HUES6 (cell line): ENCODE data around the gene MUC5B.

ENCODE experiments used
- H3K27ac ChIP-seq: 2 replicates; pipeline ENCODE4 v1.7.0; 2013; ENCODE audit warnings: low read depth, mild to moderate bottlenecking, low read length, inconsistent platforms
- H3K27me3 ChIP-seq: 2 replicates; pipeline ENCODE4 v1.6.1; 2013; ENCODE audit warnings: low read length; ENCODE audit not compliant: control insufficient read depth, insufficient read depth
- H3K36me3 ChIP-seq: 2 replicates; pipeline ENCODE4 v1.6.1; 2013; ENCODE audit warnings: low read length; ENCODE audit not compliant: control insufficient read depth, insufficient read depth
- H3K4me1 ChIP-seq: 2 replicates; pipeline ENCODE4 v1.6.1; 2013; ENCODE audit warnings: low read length; ENCODE audit not compliant: control insufficient read depth, insufficient read depth
- H3K4me3 ChIP-seq: 2 replicates; pipeline ENCODE4 v1.5.1; 2013; ENCODE audit warnings: low read depth, low read length
- H3K9ac ChIP-seq: one replicate; pipeline ENCODE4 v1.6.1; 2013; ENCODE audit warnings: mild to moderate bottlenecking, low read length
- H3K9me3 ChIP-seq: 2 replicates; pipeline ENCODE4 v1.6.1; 2013; ENCODE audit warnings: low read depth, low read length; ENCODE audit not compliant: control insufficient read depth, insufficient read depth

MUC5B gene

DNA sequence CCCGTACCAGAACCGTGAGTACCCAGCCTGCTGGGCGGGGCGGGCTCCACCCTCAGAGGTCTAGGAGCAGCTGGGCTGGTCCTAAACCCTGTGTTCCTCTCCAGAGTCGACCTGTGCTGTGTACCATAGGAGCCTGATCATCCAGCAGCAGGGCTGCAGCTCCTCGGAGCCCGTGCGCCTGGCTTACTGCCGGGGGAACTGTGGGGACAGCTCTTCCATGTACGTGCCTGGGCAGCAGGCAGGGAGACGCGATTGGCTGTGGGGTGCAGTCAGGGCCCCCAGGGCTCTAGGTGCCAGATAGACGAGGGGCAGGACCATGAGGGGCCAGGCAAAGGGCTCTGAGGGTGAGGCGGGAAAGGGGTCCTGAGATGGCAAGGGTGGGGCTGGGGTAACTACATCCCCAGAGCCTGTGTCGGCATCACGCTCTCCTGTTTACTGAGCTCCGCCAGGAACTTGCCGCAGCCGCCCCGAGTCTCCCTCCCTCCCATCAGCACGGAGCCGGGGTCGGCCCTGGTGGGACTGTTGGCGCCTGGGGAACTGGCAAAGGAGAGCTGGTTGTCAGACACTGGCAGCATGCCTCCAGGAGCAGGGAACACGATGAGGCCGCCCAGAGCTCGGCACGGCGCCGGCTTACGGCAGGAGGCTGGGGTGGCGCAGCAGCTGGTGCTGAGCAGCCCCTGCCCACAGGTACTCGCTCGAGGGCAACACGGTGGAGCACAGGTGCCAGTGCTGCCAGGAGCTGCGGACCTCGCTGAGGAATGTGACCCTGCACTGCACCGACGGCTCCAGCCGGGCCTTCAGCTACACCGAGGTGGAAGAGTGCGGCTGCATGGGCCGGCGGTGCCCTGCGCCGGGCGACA lies 22.9 kb upstream of the MUC5B start:
- H3K9ac ChIP-seq, result no peak overlapping the region
- H3K27ac ChIP-seq, result no peak overlapping the region
- H3K36me3 ChIP-seq, result no peaks in the 10 kb centered on the region

DNA sequence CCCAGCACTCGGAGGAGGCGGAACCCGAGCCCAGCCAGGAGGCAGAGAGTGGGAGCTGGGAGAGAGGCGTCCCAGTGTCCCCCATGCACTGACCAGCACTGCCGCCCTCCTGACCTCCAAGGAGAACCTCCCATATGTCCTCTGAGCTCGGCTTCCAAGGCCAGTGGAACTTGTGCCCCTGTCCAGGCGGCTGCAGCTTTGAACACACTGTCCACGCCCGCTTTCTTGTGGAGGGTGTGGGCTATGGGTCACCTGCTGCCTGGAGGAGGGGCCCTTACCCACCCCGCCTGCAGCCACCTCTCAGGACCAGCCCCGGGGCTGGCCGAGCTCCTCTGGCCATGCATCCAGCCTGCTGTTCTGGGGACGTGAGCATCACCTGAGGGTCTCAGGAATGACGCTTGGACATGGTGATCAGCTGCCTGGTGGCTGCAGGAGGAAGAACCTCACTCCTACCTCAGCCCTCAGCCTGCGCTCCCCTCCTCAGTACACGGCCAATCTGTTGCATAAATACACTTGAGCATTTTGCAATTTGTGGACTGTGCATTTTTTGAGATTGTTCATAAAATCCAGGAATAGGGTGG lies 22.2 kb upstream of the MUC5B start:
- no peaks in the 10 kb centered on the region for H3K36me3 ChIP-seq
- no peak overlapping the region for H3K9ac ChIP-seq
- no peaks in the 10 kb centered on the region; the same call in 1 of the 2 replicates for H3K4me1 ChIP-seq
- no peak overlapping the region for H3K27ac ChIP-seq
- H3K4me3 ChIP-seq, result no peak overlapping the region
- H3K27me3 ChIP-seq, result no peaks in the 10 kb centered on the region
- H3K9me3 ChIP-seq, result no peaks in the 10 kb centered on the region

More for the DNA sequence above, 22.9 kb upstream of the MUC5B start:
- Histone ChIP-seq H3K4me1 (no peaks in the 10 kb centered on the region; the same call in 1 of the 2 replicates), H3K9me3 (no peaks in the 10 kb centered on the region), H3K27me3 (no peaks in the 10 kb centered on the region), H3K4me3 (no peak overlapping the region)

DNA sequence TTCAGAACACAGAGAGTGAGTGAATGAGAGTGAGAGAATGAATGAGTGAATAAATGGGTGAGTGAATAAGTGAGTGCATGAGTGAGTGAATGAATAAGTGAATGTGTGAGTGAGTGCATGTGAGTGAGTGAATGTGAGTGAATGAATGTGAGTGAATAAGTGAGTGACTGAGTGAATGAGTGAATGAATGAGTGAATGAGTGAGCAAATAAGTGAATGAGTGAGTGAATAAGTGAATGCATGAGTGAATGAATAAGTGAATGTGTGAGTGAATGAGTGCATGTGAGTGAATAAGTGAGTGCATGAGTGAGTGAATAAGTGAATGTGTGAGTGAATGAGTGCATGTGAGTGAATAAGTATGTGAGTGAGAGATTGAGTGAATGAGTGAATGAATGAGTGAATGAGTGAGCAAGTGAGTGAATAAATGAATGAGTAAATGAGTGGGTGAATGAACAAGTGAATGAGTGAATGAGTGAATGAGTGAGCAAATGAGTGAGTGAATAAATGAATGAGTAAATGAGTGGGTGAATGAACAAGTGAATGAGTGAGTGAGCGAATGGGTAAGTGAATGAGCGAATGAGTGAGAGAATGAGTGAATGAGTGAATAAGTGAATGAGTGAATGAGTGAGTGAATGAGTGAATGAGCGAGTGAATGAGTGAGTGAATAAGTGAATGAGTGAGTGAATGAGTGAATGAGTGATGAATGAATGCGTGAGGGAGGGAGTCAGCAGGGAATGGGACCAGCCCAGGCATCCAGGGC lies 21.3 kb upstream of the MUC5B start:
- no peak overlapping the region for H3K9ac ChIP-seq
- H3K36me3 ChIP-seq, result no peaks in the 10 kb centered on the region
- H3K27me3 ChIP-seq, result no peaks in the 10 kb centered on the region
- H3K27ac ChIP-seq, result no peak overlapping the region
- H3K4me1 ChIP-seq, result no peaks in the 10 kb centered on the region; the same call in 1 of the 2 replicates
- H3K9me3 ChIP-seq, result no peaks in the 10 kb centered on the region
- no peak overlapping the region for H3K4me3 ChIP-seq

DNA sequence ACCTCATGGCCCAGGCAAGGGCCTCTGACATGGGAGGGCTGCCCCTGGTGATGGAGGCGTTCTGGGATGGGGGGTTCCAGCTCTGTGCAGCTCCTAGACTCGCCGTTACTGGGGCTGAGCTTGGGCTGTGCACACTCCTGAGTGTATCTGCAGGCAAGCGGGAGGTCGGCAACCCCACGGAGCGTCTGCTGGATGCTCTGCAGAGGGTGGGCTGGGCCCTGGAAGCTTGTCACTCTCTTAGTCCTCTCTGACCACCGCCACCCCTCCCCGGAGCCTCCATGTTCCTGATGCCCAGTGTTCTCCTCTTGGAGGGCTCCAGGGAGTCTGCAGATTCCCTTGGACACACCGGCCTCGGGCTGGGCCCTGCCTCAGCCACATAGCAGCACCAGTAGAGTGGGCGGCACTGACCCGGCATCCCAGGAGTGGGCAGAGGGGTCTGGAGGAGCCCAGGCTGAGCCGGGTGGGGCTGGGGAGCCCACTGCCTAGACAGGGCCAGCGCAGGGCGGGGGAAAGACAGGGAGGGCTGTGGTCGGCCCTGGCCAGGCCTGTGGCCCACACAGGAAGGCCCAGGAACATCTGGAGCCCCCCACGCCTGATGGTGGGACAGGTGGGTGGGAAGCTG lies 20.6 kb upstream of the MUC5B start:
- Histone ChIP-seq H3K27ac (no peak overlapping the region), H3K27me3 (no peaks in the 10 kb centered on the region), H3K36me3 (no peaks in the 10 kb centered on the region)

GRCh38 chr11:1202776-1203504 lies 19.9 kb upstream of the MUC5B start:
- H3K9ac ChIP-seq, result no peak overlapping the region
- H3K27me3 ChIP-seq, result no peaks in the 10 kb centered on the region
- no peaks in the 10 kb centered on the region for H3K9me3 ChIP-seq
- H3K36me3 ChIP-seq, result no peaks in the 10 kb centered on the region
- H3K27ac ChIP-seq, result no peak overlapping the region
- no peaks in the 10 kb centered on the region; the same call in 1 of the 2 replicates for H3K4me1 ChIP-seq
- H3K4me3 ChIP-seq, result no peak overlapping the region

More for the DNA sequence above, 20.6 kb upstream of the MUC5B start:
- Histone ChIP-seq H3K9me3 (no peaks in the 10 kb centered on the region), H3K9ac (no peak overlapping the region), H3K4me3 (no peak overlapping the region), H3K4me1 (no peaks in the 10 kb centered on the region; the same call in 1 of the 2 replicates)

DNA sequence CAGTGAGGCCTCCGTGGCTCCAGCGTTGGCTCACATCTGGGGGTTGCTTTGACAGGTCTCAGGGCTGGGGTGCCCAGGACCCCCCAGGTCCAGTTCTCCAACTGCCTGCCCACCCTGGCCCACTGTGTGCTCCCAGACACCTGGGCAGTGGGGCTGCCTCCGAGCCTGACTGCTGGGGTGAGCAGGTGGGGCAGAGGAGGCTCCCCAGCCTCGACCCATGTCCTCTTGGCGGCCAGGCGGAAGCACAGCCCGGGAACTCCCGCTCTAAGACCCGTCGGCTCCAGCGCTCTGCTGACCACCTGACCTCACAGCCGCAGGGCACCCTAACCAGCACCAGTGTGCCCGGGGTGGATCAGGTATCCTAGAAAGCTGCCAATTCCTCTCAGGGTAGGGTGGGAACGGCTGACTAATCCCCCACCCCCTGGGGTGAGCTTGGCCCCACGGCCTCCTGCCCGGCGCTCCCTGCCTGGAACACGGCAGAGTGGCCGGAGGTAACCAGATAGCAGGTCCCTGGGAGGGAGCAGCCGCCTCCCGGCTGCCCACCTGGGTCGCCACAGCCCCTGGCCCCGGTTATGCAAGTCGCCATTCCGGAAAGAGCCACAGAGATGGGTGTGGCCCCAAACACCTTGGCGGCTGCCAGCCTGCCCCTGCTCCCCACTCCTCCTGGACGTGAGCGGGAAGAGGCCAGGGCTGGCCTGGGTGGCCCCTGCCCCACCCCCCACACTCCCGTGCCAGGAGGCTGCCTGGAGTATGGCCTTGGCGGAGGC lies 19.2 kb upstream of the MUC5B start:
- Histone ChIP-seq H3K9me3 (no peaks in the 10 kb centered on the region), H3K4me3 (no peak overlapping the region), H3K9ac (no peak overlapping the region), H3K36me3 (no peaks in the 10 kb centered on the region), H3K27ac (no peak overlapping the region), H3K4me1 (no peaks in the 10 kb centered on the region; the same call in 1 of the 2 replicates), H3K27me3 (no peaks in the 10 kb centered on the region)

- H3K27me3 ChIP-seq, result no peaks in the 10 kb centered on the region
- no peak overlapping the region for H3K27ac ChIP-seq
- no peaks in the 10 kb centered on the region for H3K36me3 ChIP-seq
- H3K4me3 ChIP-seq, result no peak overlapping the region
- no peaks in the 10 kb centered on the region; the same call in 1 of the 2 replicates for H3K4me1 ChIP-seq
- peaks cover 4% of the 10 kb centered on the region for H3K9me3 ChIP-seq
- no peak overlapping the region for H3K9ac ChIP-seq
Measured at GRCh38 chr11:1204381-1205101, 18.3 kb upstream of the MUC5B start.

DNA sequence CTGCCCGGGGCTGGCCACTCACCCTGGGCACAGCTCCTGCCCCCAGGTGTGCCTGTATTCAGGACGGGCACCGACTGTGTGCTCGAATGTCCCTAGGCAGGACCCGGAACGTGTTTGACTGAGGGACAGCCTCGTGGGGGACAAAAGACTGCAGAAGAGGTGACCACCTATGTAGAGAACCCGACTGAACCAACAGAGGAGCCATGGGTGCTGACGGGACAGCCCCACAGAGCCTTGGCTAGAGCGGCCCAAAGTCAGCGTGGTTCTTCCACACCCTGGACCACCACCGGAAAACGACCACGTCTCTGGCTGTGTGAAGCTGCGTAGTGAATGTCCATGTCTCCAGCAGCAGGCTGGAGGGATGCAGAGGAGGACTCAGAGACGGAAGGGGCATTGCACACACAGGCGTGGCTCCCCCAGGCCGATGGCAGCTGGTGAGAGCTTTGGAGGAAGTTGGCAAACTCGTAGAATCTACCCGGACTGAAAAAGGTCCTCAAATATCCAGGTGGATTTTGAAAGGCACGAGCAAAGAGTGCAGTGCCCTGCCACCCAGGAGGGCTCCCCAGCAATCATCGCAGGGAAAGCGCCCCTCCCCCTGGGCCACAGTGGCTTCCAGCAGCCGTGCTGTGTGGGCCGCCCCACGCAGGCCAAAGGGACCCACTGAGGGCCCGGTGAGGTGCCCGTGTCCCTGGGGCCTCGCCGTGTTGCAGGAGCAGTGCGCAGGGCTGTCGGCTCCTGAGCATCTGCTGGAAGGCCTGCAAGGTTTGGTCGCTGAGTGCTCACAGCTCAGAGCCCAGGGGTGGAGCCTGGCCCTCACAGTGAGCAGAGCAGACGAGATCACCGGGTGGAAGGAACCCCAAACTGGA lies 17.5 kb upstream of the MUC5B start:
- no peak overlapping the region for H3K27ac ChIP-seq
- no peaks in the 10 kb centered on the region; the same call in 1 of the 2 replicates for H3K4me1 ChIP-seq
- H3K9me3 ChIP-seq, result peaks cover 8% of the 10 kb centered on the region
- H3K9ac ChIP-seq, result no peak overlapping the region
- no peaks in the 10 kb centered on the region for H3K27me3 ChIP-seq
- H3K36me3 ChIP-seq, result no peaks in the 10 kb centered on the region
- no peak overlapping the region for H3K4me3 ChIP-seq

GRCh38 chr11:1205987-1206331 lies 16.9 kb upstream of the MUC5B start:
- Histone ChIP-seq H3K36me3 (no peaks in the 10 kb centered on the region), H3K4me3 (no peak overlapping the region), H3K9ac (no peak overlapping the region), H3K4me1 (no peaks in the 10 kb centered on the region; the same call in 1 of the 2 replicates), H3K9me3 (peaks cover 14% of the 10 kb centered on the region), H3K27me3 (no peaks in the 10 kb centered on the region), H3K27ac (no peak overlapping the region)
